ENCODE data around the gene ZNF609. TPM values are rescaled to one million over a fixed set of nuclear protein-coding genes. Genes with fewer than 3 reads are reported as not detected.

Gene ZNF609
- total RNA-seq, 1 experiment from 2014 or later, result 9.9 TPM

DNA sequence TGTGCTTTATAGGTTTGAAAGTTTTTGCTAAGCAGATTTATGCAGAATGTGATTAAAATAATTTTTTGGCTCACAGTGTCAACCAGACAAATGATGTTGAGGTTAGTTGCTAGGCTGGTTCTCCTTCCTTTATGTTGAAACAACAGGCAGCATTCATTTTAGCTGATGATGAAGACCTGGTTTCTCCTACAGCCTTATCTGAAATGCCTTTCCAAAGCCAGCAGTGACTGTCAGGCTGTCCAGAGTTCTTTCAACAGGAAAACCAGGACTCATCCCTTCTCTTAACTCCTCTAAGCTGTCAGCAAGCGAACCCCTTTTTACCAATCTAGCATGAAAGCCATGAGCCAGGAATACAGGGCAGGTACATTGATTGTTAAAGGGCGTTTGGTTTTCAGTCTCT, 84.1 kb downstream of the ZNF609 start:
- H3K36me3 ChIP-seq (ENCODE audit: low read depth, low read length), result no peaks in the 10 kb centered on the region
- H3K4me2 ChIP-seq (ENCODE audit: low read length), result no peak overlapping the region
- TF ChIP-seq EZH2phosphoT487 (IDR thresholded peaks at IDR 0.05; ENCODE audit: borderline replicate concordance, low read length) (no peak), EZH2 (IDR thresholded peaks at IDR 0.05; ENCODE audit: low read length, unreplicated experiment) (no peak)
- TF ChIP-seq, protein P1, sequence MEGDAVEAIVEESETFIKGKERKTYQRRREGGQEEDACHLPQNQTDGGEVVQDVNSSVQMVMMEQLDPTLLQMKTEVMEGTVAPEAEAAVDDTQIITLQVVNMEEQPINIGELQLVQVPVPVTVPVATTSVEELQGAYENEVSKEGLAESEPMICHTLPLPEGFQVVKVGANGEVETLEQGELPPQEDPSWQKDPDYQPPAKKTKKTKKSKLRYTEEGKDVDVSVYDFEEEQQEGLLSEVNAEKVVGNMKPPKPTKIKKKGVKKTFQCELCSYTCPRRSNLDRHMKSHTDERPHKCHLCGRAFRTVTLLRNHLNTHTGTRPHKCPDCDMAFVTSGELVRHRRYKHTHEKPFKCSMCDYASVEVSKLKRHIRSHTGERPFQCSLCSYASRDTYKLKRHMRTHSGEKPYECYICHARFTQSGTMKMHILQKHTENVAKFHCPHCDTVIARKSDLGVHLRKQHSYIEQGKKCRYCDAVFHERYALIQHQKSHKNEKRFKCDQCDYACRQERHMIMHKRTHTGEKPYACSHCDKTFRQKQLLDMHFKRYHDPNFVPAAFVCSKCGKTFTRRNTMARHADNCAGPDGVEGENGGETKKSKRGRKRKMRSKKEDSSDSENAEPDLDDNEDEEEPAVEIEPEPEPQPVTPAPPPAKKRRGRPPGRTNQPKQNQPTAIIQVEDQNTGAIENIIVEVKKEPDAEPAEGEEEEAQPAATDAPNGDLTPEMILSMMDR (conservative IDR thresholded peaks at IDR 0.05; ENCODE audit: low read depth, low read length), result no peak
- DNase-seq (no peak), ATAC-seq (no peak)
- H3K9ac ChIP-seq (ENCODE audit: low read length), result no peak overlapping the region
- H4K20me1 ChIP-seq (ENCODE audit: low read length), result no peaks in the 10 kb centered on the region
- no peak overlapping the region for H2AFZ ChIP-seq (ENCODE audit: low read length)
- H3K27me3 ChIP-seq (ENCODE audit: low read length), result no peaks in the 10 kb centered on the region
- H3K79me2 ChIP-seq (ENCODE audit: low read length), result peaks cover 35% of the 10 kb centered on the region
- ChIA-PET POLR2A (ENCODE audit: unreplicated experiment) (no interaction called here), CTCF (no interaction called here)
- H3K4me1 ChIP-seq (ENCODE audit: insufficient read depth, low read length), result no peaks in the 10 kb centered on the region
- intact Hi-C loops (cut with micrococcal nuclease), result no loop called here
- no peaks in the 10 kb centered on the region for H3F3A ChIP-seq (ENCODE audit: low read length, unreplicated experiment)
- no TSS peak for BruUV-seq (replicated peaks)
- H3K27ac ChIP-seq (ENCODE audit: low read length), result no peak overlapping the region
- no peak overlapping the region for H3K4me3 ChIP-seq (ENCODE audit: low read length)
- H3K9me2 ChIP-seq (replicated peaks; ENCODE audit: low read length), result no peaks in the 10 kb centered on the region
- no peaks in the 10 kb centered on the region for H3K9me3 ChIP-seq (ENCODE audit: low read length)

DNA sequence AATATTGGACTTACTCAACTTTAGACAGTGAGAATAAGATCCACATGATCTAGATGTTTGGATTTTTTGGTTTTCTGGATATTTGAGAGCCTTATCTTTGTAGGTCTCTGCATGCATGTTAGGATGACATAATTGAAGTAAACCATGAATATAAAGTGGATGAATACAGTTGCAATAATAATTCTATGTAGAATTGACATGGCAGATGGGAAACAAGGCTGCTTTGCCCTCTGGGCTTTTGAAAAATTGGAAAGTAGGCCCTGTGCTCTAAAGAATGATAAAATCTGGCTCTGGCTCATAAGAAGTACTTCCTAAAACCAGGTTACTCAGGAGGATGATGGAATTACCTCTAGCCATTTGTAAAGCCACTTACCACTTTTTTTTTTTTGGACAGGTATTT, 86.9 kb downstream of the ZNF609 start:
- ATAC-seq (no peak), DNase-seq (no peak)
- peaks cover 48% of the 10 kb centered on the region for H3K79me2 ChIP-seq (ENCODE audit: low read length)
- H2AFZ ChIP-seq (ENCODE audit: low read length), result no peak overlapping the region
- H3K9me3 ChIP-seq (ENCODE audit: low read length), result no peaks in the 10 kb centered on the region
- H3K36me3 ChIP-seq (ENCODE audit: low read depth, low read length), result no peaks in the 10 kb centered on the region
- H3K27ac ChIP-seq (ENCODE audit: low read length), result no peak overlapping the region
- H3K9ac ChIP-seq (ENCODE audit: low read length), result no peak overlapping the region
- CTCF ChIA-PET, result no interaction called here
- H3K9me2 ChIP-seq (replicated peaks; ENCODE audit: low read length), result no peaks in the 10 kb centered on the region
- H3K4me1 ChIP-seq (ENCODE audit: insufficient read depth, low read length), result no peaks in the 10 kb centered on the region; the same call in 1 of the 2 replicates
- no peak overlapping the region for H3K4me3 ChIP-seq (ENCODE audit: low read length)
- BruUV-seq (replicated peaks), result no TSS peak
- intact Hi-C loops (cut with micrococcal nuclease), result no loop called here
- no peaks in the 10 kb centered on the region for H3K27me3 ChIP-seq (ENCODE audit: low read length)
- no peak overlapping the region for H3K4me2 ChIP-seq (ENCODE audit: low read length)
- POLR2A ChIA-PET (ENCODE audit: unreplicated experiment), result no interaction called here
- no peaks in the 10 kb centered on the region for H4K20me1 ChIP-seq (ENCODE audit: low read length)
- no peak for TF ChIP-seq EZH2 (IDR thresholded peaks at IDR 0.05; ENCODE audit: low read length, unreplicated experiment)
- TF ChIP-seq, protein P1 (conservative IDR thresholded peaks at IDR 0.05; ENCODE audit: low read depth, low read length), result no peak
- TF ChIP-seq EZH2phosphoT487 (IDR thresholded peaks at IDR 0.05; ENCODE audit: borderline replicate concordance, low read length), result no peak
- H3F3A ChIP-seq (ENCODE audit: low read length, unreplicated experiment), result no peaks in the 10 kb centered on the region

DNA sequence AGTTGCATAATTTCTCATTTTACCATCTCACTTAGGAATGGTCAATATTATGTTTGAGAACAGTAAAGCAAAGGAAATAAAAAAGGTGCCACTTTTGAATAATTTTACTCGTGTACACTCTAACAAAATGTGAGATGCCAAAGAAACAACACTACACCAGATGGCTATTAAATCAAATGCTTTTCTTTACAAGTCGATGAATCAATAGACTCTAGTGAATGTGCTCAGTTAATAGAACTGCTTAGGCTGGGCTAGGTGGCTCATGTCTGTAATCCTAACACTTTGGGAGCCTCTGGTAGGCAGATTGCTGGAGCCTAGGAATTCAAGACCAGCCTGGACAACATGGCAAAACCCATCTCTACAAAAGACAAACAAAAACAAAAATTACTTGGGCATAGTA, 87.9 kb downstream of the ZNF609 start:
- Histone ChIP-seq H3K9me3 (ENCODE audit: low read length) (no peaks in the 10 kb centered on the region), H3K4me3 (ENCODE audit: low read length) (no peak overlapping the region), H4K20me1 (ENCODE audit: low read length) (no peaks in the 10 kb centered on the region), H3K9ac (ENCODE audit: low read length) (no peak overlapping the region), H3K36me3 (ENCODE audit: low read depth, low read length) (no peaks in the 10 kb centered on the region), H3K4me1 (ENCODE audit: insufficient read depth, low read length) (no peaks in the 10 kb centered on the region; the same call in 1 of the 2 replicates), H3K79me2 (ENCODE audit: low read length) (peaks cover 51% of the 10 kb centered on the region), H3K4me2 (ENCODE audit: low read length) (no peak overlapping the region), H3K27me3 (ENCODE audit: low read length) (no peaks in the 10 kb centered on the region), H3F3A (ENCODE audit: low read length, unreplicated experiment) (no peaks in the 10 kb centered on the region), H3K9me2 (replicated peaks; ENCODE audit: low read length) (no peaks in the 10 kb centered on the region), H3K27ac (ENCODE audit: low read length) (no peak overlapping the region), H2AFZ (ENCODE audit: low read length) (no peak overlapping the region)
- ChIA-PET POLR2A (ENCODE audit: unreplicated experiment) (no interaction called here), CTCF (no interaction called here)
- TF ChIP-seq EZH2phosphoT487 (IDR thresholded peaks at IDR 0.05; ENCODE audit: borderline replicate concordance, low read length), result no peak
- intact Hi-C loops (cut with micrococcal nuclease), result no loop called here
- ATAC-seq, result no peak
- BruUV-seq (replicated peaks), result no TSS peak
- DNase-seq, result no peak
